GM19351 (cell line): ENCODE results near the gene STRA8.
A peak's percentile ranks its signal among the peaks of the same experiment; 100 is the strongest.
"Not testable (repeated sequence)": the region's sequence is repeated elsewhere in the genome, so short reads cannot be mapped to it uniquely, and the experiment has no call there.

Source experiments
- ATAC-seq: cut with Tn5 transposase; IDR thresholded peaks from one replicate; pipeline ENCODE4 v1.9.1; 2021; ENCODE audit warnings: mild to moderate bottlenecking, moderate library complexity; ENCODE audit not compliant: unreplicated experiment

Gene STRA8

DNA sequence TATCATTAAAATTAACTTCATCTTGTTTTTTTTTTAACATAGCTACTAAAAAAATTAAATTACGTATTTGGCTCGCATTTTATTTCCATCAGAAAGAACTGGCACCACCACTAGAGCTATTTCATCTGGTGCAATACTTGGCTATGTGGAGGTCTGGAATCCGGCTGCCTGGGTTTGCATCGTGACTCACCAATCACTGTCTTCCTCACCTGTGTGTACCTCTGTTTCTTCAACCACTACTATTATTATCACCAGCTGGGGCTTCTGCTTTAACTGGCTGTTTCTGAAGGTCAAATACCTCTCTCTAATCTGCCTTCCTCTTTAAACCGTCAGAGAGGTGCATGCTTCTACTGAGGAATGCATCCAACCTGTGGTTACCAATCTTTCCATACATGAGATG lies 28.8 kb upstream of the STRA8 start:
- no peak for ATAC-seq

DNA sequence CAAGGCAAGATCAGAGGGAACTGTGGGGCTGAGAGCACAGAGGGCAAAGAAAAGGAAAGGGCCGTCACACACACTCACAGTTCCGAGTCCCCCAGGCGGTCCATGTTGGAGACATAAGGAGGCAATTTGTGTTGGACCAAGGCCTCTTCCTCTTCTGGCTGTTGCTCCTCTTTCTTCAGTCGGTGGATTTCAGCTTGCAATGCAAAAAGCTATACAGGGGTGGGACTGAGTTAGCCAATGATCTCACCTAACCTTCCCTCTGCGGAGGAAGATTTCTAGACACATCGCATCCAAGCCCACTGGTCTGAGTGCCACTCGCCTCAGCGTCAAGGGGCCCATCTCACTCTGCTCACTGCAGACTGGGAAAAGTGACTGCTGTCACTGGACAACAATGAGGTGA lies 27.8 kb upstream of the STRA8 start:
- no peak for ATAC-seq

DNA sequence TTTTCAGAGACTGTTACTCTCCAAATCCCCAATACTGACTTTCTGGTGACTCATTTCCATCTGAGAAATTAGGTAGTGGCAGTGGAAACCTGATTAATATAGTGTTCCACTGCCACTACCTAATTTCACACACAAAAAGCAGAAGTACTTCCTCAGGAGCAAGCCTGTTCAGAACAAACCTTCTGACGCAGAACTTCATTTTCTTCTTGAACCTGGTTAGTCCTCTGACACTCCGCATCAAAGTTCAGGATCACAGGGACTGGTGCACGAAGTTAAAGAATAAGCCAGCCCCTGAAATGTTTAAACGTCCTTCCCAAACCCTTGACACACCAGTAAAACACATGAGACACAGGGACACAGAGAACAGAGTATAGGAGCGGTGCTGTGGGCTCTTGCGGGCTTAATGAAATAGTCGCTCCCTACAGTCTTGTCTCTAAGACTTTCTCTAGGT lies 26.7 kb upstream of the STRA8 start:
- ATAC-seq: peak; percentile 31

DNA sequence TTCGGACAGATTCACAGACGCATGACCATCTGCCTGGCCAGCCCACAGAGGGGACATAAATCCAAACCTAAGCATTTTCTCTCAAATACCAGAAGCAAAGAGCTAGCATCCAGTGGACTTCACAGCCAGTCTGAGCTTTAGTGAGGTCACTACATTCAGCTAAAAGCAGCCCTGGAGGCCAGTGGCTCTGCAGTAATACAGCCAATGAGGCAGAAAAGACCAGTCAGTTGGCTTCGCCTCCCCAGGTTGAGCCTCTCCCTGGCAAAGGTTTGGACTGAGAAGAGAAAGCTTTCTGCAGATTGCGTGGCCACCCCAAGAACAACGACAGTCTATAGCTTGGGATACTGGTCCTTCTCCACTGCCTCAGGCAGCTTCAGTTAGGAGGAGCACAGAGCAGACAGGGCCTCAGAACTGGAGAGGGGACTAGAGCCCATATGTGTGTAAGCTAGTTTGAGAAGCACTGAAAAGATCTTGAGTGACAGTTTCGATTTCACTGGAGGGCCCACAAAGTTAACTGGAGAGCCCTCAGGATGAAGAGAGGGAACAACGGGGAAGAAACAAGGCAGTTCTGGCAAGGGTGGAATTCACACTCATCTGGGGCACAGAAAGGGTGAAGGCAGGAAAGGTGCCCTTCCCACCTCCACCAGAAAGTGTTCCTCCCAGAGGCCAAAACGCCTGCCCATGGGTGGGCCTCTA lies 26.1 kb upstream of the STRA8 start:
- ATAC-seq: no peak

DNA sequence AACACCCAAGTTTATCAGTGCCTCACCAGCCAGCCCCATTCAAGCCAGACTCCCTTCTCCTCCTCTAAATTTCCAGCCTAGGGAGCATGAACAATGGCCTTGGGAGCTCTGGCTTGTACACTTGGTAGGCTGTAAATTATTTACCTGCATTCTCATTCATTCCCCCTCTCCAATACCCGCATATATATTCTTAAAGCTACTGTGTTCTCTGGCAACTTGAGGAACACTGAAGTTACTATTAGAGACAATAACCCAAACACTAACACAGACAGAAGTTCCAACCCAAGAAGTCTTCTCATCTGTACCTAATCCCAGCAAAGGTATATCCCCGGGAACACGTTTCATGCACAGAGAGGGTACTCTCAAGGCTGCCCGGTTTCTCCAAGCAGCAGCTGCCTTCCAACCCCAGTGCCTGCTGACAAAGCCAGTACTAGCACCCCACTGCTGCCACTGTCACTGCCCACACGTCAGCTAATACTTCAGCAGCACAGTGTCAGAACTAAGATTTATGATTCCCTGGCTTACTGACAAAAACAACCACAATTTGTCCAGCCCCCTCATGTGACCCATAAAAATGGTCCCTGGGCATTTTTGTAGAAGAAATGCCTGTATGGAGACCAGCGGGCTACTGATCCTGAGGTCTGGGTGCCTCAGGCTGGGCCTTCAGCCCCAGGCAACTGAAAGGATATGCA lies 25.4 kb upstream of the STRA8 start:
- ATAC-seq: no peak

DNA sequence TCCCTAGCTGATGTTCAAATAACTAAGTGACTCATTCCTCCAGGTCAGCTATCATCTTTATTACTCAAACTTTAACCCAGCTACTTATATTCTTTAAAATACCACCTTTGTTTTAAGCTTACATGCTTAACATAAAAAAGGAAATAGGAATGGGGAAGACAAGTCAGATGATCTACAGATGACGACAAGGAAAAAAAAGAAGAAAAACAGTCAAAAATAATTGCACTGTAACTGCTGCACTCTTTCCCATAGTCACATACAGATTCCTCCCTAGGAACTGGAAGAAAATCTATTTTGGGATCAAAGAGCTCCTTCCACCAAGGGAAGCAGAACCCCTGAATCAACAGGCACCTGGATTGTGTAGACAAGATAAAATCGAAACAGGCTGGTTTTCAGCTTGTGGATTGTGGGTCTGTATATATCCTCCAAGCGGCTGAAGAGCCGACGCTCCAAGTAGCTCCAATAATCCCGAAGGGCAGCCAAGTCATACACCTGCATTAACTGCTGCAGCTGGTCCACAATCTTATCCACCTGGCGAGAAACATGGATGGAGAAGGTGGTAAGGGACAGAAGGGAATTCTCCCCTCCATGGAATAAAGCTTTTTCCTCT lies 24.3 kb upstream of the STRA8 start:
- no peak for ATAC-seq

DNA sequence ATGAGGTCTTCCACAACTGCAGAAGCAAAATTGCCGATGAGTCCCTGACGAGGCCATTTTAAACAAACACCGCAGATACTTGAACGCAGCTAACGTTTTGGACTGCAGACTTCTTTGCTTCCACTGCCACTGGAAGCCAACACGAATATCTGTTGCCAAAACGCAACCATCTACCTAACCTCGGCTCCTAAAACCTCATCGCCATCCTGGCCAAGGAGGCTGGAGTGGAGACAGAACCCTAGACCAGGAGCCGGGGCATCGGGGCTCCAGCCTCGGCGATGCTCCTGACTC lies 22.8 kb upstream of the STRA8 start:
- ATAC-seq: no peak

DNA sequence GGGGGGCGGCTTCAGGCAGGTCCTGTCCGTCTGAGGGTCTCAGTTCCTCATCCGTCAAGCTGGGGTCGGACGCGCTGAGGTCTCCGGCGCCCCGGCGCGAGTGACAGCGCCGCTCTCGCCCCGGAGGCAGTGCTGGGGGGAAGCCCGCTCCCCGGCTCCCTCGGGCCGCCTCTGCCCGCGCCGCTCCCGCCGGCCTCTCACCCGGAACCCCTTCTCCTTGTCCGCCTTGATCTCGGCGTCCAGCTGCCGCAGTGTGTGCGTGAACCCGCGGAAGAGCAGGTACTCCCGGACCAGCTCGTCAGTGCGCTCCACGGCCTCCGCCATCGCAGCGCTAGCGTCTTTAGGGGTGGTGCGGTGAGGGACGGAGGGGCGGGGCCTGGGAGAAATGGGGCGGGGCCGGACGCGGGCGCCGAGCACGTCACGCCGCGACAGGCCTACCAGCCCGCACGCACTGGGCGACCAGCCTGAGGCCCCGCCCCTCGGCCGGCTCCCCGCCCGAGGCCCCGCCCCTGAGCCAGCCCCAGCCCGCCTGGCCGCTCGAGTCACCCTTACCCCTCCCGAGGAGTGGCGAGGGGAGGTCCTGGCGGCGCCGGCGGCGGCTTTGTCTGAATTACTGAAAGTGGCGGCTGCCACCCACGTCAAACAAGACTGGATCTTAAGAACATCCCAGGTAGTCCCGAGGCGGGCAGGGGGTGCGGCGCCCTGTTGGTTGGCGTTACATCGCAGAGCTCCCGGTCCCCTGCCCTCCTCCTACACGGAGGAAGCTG lies 22.3 kb upstream of the STRA8 start, which contains the start of gene WDR91:
Gene WDR91, minus strand, starts transcription at position 348 of the 767 bp plus-strand sequence. Its CDS starts 24 bp downstream, at position 324.
- ATAC-seq: peak; percentile 78

DNA sequence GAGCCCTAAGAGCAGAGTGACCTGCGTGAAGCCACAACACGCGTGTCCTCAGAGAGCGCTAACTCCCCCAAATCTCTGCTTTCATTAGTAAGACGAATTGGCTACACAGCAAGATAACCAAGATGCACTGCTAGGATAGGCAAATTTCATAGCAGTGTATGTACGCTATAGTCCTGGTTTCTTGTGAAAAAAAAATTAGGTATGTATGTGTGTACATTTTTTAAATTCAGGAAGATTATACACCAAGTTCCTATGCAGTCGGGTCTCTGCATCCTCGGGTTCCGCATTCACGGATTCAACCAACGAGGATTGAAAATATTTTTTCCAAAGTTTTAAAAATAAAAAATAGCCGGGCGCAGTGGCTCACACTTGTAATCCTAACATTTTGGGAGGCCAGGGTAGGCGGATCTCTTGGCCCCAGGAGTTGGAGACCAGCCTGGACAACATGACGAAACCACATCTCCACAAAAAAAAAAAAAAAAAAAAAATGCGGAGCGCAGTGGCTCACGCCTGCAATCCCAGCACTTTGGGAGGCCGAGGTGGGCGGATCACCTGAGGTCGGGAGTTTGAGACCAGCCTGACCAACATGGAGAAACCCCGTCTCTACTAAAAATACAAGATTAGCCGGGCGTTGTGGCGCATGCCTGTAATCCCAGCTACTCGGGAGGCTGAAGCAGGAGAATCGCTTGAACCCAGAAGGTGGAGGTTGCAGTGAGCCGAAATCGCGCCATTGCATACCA lies 21.5 kb upstream of the STRA8 start:
- ATAC-seq: peak; percentile 29

DNA sequence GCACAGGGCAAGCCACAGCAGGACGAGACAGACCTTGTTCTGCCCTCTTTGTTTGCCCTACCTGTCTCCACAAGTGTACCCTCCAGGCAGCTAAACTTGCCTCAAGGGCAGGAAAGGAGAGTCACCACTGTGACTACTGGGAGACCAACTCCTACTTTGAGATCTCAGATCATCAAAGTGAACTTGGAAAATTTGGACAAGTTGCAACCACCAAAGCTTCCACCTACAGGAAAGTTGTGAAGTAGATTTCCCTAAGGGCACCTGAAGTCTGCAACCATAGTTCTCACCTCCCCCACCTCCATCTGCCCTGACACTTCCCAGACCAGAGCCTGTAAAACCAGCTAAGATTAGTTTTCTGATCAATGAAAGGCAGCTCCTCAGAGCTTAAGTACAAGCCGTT lies 19.8 kb upstream of the STRA8 start:
- ATAC-seq: no peak

DNA sequence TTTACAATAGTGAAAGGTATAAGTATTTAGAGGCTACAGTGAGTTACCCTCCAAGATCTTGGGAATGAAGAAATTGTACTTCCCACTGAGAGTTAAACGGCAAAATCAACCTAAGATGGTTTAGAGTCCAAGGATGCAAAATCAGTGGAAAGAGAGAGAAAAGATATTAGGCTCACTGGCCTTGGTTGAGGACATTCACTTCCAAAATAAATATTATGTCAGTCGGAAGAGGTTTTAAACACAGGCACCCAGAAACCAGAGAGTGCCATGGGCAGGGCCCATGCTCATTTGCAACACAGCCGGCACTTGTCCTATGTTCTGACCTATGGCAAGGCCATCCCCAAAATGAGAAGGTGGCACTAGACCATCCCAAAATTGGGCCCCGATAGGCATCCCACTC lies 18.5 kb upstream of the STRA8 start:
- ATAC-seq: no peak

DNA sequence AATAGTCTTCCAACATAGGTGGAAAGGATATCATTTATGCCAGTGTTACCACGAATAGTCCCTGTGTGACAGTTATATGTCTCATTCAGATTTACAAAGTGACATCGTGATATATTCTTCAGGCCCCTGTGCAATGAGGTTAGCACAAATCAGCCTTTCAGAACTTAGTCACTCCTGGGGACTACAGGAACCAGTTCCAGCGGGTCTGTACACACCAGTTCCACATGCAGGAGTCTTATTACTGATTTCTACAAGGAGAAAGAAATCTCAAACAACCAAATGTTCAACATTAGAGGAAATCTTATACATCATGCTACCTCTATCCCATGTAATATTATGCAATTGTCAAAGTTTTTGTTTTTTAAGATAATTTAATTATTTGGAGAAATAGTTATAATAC lies 17.9 kb upstream of the STRA8 start:
- ATAC-seq: no peak

DNA sequence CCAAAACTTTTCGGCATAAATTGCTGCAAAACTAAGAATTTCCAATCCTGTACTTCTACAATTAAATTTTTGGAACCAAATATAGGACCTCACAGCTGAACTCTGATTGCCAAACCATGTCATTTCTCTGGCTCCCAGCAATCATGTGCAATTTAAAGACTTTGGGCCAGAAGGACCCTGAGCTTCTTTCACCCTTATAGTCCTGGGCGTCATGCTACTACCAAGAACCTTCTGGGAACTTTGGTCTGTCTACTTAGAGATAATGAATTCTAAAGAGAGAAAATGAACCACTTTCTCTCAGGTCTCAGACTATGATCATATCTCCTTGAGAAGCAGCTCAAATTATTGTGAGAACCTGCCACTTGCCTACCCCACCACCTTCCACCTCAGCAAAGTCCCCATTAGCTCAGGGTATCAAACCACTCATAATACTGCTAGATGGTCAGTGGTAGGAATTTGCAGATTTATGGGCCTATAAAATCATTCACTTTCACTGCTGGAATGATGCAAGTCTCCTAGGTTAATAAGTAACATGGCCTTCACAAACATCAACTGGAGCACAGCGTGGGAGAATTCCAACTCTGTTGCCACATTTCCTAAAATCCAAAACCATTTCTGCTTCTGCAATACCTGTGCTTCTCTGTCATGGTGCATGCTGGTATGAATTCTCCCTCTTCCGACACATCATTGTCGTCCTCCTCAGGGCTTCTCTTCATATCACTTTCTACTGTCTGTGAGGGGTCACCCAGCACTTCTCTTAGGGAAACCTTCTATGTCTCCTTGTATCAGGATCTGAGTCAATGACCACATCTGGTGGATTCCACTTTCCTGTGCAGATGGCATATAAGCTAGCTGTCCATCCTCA lies 15.8 kb upstream of the STRA8 start:
- no peak for ATAC-seq

DNA sequence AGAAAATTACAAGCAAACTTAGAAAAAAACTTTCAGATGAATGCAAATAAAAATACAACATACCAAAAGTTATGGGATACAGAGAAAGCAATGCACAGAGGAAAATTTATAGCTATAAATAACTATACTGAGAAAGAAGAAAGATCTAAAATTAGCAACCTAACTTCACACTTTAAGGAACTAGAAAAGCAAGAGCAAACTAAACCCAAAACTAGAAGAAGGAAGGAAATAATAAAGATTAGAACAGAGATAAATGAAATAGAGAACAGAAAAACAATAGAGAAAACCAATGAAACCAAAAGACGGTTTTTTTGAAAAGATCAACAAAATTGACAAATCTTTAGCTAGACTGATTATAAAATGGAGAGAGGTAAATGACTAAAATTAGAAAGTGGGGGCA lies 9.6 kb upstream of the STRA8 start:
- ATAC-seq: no peak

DNA sequence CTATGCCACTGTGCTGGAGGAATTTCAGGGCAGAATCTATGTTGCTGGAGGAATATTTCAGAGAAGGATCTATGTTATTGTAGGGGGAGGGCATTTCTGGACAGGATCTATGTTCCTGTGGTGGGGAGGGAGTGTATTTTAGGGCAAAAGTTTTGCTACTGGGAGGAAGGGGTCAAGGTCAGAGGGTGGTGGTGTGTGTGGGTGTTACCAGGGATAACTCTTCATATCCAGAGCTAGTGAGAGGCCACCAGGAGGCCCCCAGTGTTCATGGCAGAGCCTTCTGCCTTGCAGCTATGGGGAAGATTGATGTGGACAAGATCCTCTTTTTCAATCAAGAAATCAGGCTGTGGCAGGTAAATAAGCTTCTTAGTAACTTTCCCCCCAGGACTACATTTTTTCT lies 2.0 kb upstream of the STRA8 start:
- no peak for ATAC-seq

DNA sequence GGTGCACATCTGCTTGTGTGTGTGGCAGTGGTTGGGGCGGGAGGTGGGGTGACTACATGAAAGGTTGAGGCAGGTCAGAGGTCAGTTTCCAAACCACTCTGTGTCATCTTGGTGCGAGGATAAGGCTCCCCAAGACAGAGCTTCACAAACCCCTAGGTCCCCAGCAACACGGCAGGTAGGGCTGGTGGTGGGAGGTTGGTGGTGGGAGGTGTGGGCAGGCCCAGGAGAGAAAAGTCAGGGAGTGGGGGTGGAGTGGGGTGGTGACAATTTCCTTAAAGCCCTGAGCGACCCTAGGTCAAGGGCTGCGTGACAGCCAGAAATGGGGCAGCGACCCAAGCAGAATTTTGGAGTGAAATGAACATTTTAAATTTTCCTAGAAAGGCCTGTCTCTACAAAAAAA lies 1.6 kb upstream of the STRA8 start:
- no peak for ATAC-seq

DNA sequence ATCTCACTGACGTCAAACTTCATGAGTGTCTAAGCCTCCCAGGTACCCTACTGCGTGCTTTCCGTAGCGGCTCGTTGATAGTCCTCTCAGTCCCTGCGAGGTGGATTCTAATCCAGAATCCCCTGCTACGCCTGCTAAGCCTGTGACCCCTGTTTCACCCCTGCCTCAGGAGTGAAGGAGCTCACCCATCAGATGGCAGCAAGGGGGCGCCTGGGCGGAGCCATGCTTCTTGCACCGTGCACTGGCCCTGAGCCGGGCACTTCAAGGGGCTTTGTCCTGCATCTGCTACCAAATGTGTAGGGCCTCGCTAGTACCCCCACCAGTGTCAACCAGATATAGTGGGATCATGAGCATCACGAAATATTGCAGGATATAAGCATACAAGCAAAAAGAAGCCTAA lies 918 bp upstream of the STRA8 start:
- ATAC-seq: no peak

DNA sequence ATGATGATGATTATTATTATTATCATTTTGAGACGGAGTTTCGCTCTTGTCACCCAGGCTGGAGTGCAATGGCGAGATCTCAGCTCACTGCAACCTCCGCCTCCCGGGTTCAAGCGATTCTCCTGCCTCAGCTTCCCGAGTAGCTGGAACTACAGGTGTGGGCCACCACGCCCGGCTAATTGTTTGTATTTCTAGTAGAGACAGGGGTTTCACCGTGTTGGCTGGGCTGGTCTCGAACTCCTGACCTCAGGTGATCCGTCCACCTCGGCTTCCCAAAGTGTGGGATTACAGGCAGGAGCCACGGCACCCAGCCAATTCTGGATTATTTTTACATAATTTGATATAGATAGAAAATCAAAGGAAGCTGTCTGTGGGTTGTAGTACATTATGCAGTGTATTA lies 457 bp downstream of the STRA8 start:
- not testable (repeated sequence) for ATAC-seq

DNA sequence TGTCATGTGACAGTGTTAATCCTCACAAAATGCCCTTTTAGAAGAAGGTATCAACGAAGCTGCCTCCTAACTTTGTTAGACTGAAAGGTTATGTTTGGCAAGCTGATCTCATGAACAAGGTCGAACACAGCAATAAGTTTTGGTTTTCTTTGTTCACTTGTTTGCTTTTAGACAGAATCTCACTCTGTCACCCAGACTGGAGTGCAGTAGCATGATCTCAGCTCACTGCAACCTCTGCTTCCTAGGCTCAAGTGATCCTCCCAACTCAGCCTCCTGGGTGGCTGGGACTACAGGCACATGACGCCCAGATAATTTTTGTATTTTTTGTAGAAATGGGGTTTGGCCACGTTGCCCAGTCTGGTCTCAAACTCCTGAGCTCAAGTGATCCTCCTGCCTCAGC lies 1.1 kb downstream of the STRA8 start:
- no peak for ATAC-seq

DNA sequence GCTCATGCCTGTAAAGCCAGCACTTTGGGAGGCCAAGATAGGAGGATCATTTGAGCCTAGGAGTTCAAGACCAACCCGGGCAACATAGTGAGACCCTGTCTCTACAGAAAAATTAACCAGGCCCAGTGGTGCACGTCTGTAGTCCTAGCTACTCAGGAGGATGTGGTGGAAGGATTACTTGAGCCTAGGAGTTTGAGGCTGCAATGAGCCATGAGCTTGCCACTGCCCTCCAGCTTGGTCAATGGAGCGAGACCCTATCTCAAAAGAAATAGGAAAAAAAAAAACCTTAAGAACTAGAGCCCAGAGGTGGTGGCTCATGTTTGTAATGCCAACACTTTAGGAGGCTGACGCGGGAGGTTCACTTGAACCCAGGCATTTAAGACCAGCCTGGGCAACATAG lies 2.2 kb downstream of the STRA8 start:
- ATAC-seq: no peak
